Stimulated activated naive CD4-positive, alpha-beta T cell (primary cell): ENCODE measurements around the gene ZNF771.
"Not testable (repeated sequence)": the region's sequence is repeated elsewhere in the genome, so short reads cannot be mapped to it uniquely, and the experiment has no call there.

Source experiments
- DNase-seq, 6 experiments: peaks; one replicate each; lab custom pipeline; 2025; lab: John Stamatoyannopoulos, UW

ZNF771 gene

GRCh38 chr16:30375864-30376263 is 31.5 kb upstream of the ZNF771 start:
- no peak for DNase-seq

GRCh38 chr16:30376461-30376902 is 30.9 kb upstream of the ZNF771 start:
- DNase-seq: no peak

- DNase-seq: no peak
These were observed 30.2 kb upstream of the ZNF771 start for GRCh38 chr16:30377050-30377811.

- peak; percentile 85 to 97 (median 91) for DNase-seq
These were observed 29.6 kb upstream of the ZNF771 start for GRCh38 chr16:30377812-30378235.

- peak; percentile 99 to 100 (median 99) for DNase-seq
These were observed 28.9 kb upstream of the ZNF771 start for GRCh38 chr16:30378236-30379157.

GRCh38 chr16:30379158-30379783 is 28.1 kb upstream of the ZNF771 start:
- DNase-seq: no peak

GRCh38 chr16:30380072-30380802 is 27.2 kb upstream of the ZNF771 start:
- no peak for DNase-seq

GRCh38 chr16:30380803-30381208 is 26.6 kb upstream of the ZNF771 start:
- DNase-seq: no peak

GRCh38 chr16:30381291-30382041 is 25.9 kb upstream of the ZNF771 start:
- DNase-seq: peak in 1 of 6 experiments; percentile 14

- peak; percentile 53 to 84 (median 68) for DNase-seq
These were observed 25.1 kb upstream of the ZNF771 start, which contains the start of gene SEPTIN1 for GRCh38 chr16:30382111-30382881. TSS of gene SEPTIN1 (minus strand) at chr16:30382561. CDS start at chr16:30382542, 19 bp downstream.

GRCh38 chr16:30383521-30383920 is 23.9 kb upstream of the ZNF771 start:
- no peak for DNase-seq

GRCh38 chr16:30394592-30395154 is 12.7 kb upstream of the ZNF771 start:
- DNase-seq: peak in 1 of 6 experiments; percentile 10

GRCh38 chr16:30395155-30395991 is 12.0 kb upstream of the ZNF771 start, which contains the start of gene ZNF48:
TSS of gene ZNF48 (plus strand) at chr16:30395420. CDS start at chr16:30395795, 375 bp downstream.
- DNase-seq: peak in 5 of 6 experiments; percentile 20 to 56 (median 39)

GRCh38 chr16:30395992-30396585 is 11.3 kb upstream of the ZNF771 start:
- DNase-seq: no peak

- DNase-seq: not testable (repeated sequence)
These were observed 10.8 kb upstream of the ZNF771 start for GRCh38 chr16:30396627-30397026.

GRCh38 chr16:30397056-30397455 is 10.3 kb upstream of the ZNF771 start:
- no peak for DNase-seq

- no peak for DNase-seq
These were observed 9.4 kb upstream of the ZNF771 start for GRCh38 chr16:30397776-30398660.
